Measurements from ENCODE around the gene MED27.

GRCh38 chr9:131862261-131862660 lies 217.4 kb downstream of the MED27 start:
- no peak for TF ChIP-seq POLR2AphosphoS5 (IDR thresholded peaks at IDR 0.05; ENCODE audit: low read depth, low read length)
- no peak for TF ChIP-seq POLR2A (IDR thresholded peaks at IDR 0.05; ENCODE audit: low read depth, low read length)

Measured in GM12892 (cell line).